HCT116 (cell line): ENCODE data around the gene CUBN. TPM values are rescaled to one million over a fixed set of nuclear protein-coding genes. Genes with fewer than 3 reads are reported as not detected.

Experiments used
- ATAC-seq: fragments of 200-7000 bp; cut with Tn5 transposase; 2 replicates; pipeline ENCODE4 v1.9.1; 2020; ENCODE audit warnings: mild to moderate bottlenecking, moderate library complexity
- BruUV-seq: library from RNA; stranded (reverse); fragments of 400-500 nt; replicated peaks from 2 replicates; lab custom pipeline; 2021; lab: Mats Ljungman, UMichigan
- CTCF ChIA-PET: fragments of 300-600 bp; sonication (Branson Sonifier 250); formaldehyde crosslinking; loops from one replicate; lab custom pipeline; 2021; ENCODE audit warnings: antibody characterized with exemption; lab: Charles Lee
- POLR2A ChIA-PET: fragments of 300-600, 350-600 bp; sonication (Branson Sonifier 250); formaldehyde crosslinking; loops from one replicate; lab custom pipeline; 2021; ENCODE audit warnings: antibody characterized with exemption; lab: Charles Lee
- RAD21 ChIA-PET, 2 experiments: fragments of 300-600 bp; sonication (Branson Sonifier 250); formaldehyde crosslinking; loops; one replicate each; lab custom pipeline; 2023; ENCODE audit warnings: low total read pairs in 2 of 2; ENCODE audit not compliant: uncharacterized antibody in 2 of 2, unreplicated experiment in 2 of 2, low non-redundant PET in 1 of 2; lab: Charles Lee
- DNase-seq: peaks from one replicate; pipeline ENCODE4 v3.0.0-alpha.2; 2010; ENCODE audit warnings: low read depth, low spot score
- H2AFZ ChIP-seq: fragments of 200-600 bp; shearing (Covaris generic), sonication (generic); 2 replicates; pipeline ENCODE4 v1.6.1; 2017; ENCODE audit warnings: low read depth, mixed run types, mixed read lengths, antibody characterized with exemption, low read length; ENCODE audit not compliant: poor library complexity, severe bottlenecking
- H3K27ac ChIP-seq: 2 replicates; pipeline ENCODE4 v1.5.1; 2012; ENCODE audit warnings: low read depth, low read length
- H3K27me3 ChIP-seq: fragments of 200-600 bp; sonication (generic); 2 replicates; pipeline ENCODE4 v1.6.1; 2016; ENCODE audit warnings: mixed run types, low read length, mixed read lengths; ENCODE audit not compliant: insufficient read depth
- H3K36me3 ChIP-seq, 2 experiments: fragments of 200-500 bp in 1 of 2; fragments of 200-600 bp in 1 of 2; sonication (Bioruptor generic) in 1 of 2; sonication (generic) in 1 of 2; 2 replicates each; pipeline versions ENCODE4 v1.5.1 to v1.6.1; 2014 to 2016; ENCODE audit warnings: low read length in 2 of 2, inconsistent platforms in 1 of 2, mixed read lengths in 1 of 2, mixed run types in 1 of 2; ENCODE audit not compliant: insufficient read depth in 2 of 2, control insufficient read depth in 1 of 2
- H3K4me1 ChIP-seq, 2 experiments: fragments of 200-600 bp in 1 of 2; sonication (generic) in 1 of 2; 2 replicates each; pipeline versions ENCODE4 v1.5.1 to v1.6.1; 2012 to 2017; ENCODE audit warnings: low read length in 2 of 2, inconsistent platforms in 1 of 2, mild to moderate bottlenecking in 1 of 2, mixed read lengths in 1 of 2, mixed run types in 1 of 2, moderate library complexity in 1 of 2; ENCODE audit not compliant: insufficient read depth in 2 of 2, control insufficient read depth in 1 of 2
- H3K4me2 ChIP-seq: fragments of 200-600 bp; sonication (generic); 2 replicates; pipeline ENCODE4 v1.6.1; 2017; ENCODE audit warnings: mixed run types, low read length, mixed read lengths
- H3K4me3 ChIP-seq, 2 experiments: fragments of 200-600 bp in 1 of 2; sonication (generic) in 1 of 2; replicated peaks in 1 of 2; 2 replicates each; pipeline ENCODE4 v1.5.1; 2011 to 2016; ENCODE audit warnings: low read length in 2 of 2, control low read depth in 1 of 2, low read depth in 1 of 2, mild to moderate bottlenecking in 1 of 2, mixed read lengths in 1 of 2, mixed run types in 1 of 2
- H3K79me2 ChIP-seq: fragments of 200-600 bp; sonication (generic); 2 replicates; pipeline ENCODE4 v1.6.1; 2017; ENCODE audit warnings: mild to moderate bottlenecking, mixed run types, low read length, moderate library complexity, mixed read lengths; ENCODE audit not compliant: insufficient read depth
- H3K9ac ChIP-seq: fragments of 200-600 bp; sonication (generic); 2 replicates; pipeline ENCODE4 v1.6.1; 2016; ENCODE audit warnings: low read length, mixed read lengths
- H3K9me2 ChIP-seq: fragments of 200-600 bp; sonication (generic), shearing (Covaris generic); 2 replicates; pipeline ENCODE4 v1.6.1; 2017; ENCODE audit warnings: mixed run types, mild to moderate bottlenecking, moderate library complexity; ENCODE audit not compliant: insufficient read depth
- H3K9me3 ChIP-seq, 2 experiments: fragments of 200-500 bp in 1 of 2; fragments of 200-600 bp in 1 of 2; sonication (Bioruptor generic) in 1 of 2; sonication (generic) in 1 of 2; 2 replicates each; pipeline ENCODE4 v1.6.1; 2014 to 2017; ENCODE audit warnings: low read length in 2 of 2, mixed read lengths in 2 of 2, inconsistent platforms in 1 of 2, low read depth in 1 of 2, mild to moderate bottlenecking in 1 of 2, mixed run types in 1 of 2, moderate library complexity in 1 of 2; ENCODE audit not compliant: control insufficient read depth in 1 of 2, insufficient read depth in 1 of 2
- H4K20me1 ChIP-seq: fragments of 200-600 bp; sonication (generic), shearing (Covaris generic); 2 replicates; pipeline ENCODE4 v1.6.1; 2017; ENCODE audit warnings: mixed run types, mild to moderate bottlenecking, moderate library complexity; ENCODE audit not compliant: insufficient read depth
- EGR1 ChIP-seq: IDR thresholded peaks from 2 replicates; pipeline ENCODE4 v1.6.1; 2012; ENCODE audit warnings: low read depth
- EZH2 ChIP-seq: fragments of 200-600 bp; sonication (generic); IDR thresholded peaks from 2 replicates; pipeline ENCODE4 v1.6.1; 2017; ENCODE audit warnings: antibody characterized with exemption, mixed run types
- FOSL1 ChIP-seq: IDR thresholded peaks from 2 replicates; pipeline ENCODE4 v1.6.1; 2012; ENCODE audit warnings: low read depth
- POLR2AphosphoS5 ChIP-seq: IDR thresholded peaks from 2 replicates; pipeline ENCODE4 v1.6.1; 2011; ENCODE audit warnings: mild to moderate bottlenecking, low read depth, low read length, moderate library complexity
- REST ChIP-seq: IDR thresholded peaks from 2 replicates; pipeline ENCODE4 v1.6.1; 2012; ENCODE audit warnings: low read depth
- SIN3A ChIP-seq: IDR thresholded peaks from 2 replicates; pipeline ENCODE4 v1.6.1; 2012; ENCODE audit warnings: low read depth
- SRF ChIP-seq: IDR thresholded peaks from 2 replicates; pipeline ENCODE4 v1.6.1; 2012; ENCODE audit warnings: low read depth
- intact Hi-C: fragments of 100-400 bp; cut with micrococcal nuclease; formaldehyde crosslinking; loops from 2 replicates; pipeline ENCODE4 v1.10.0; 2022
- total RNA-seq: library from RNA; stranded (reverse); gene quantifications from one replicate; pipeline ENCODE4 v1.2.1, GENCODE V29; 2021; ENCODE audit not compliant: unreplicated experiment
- TF ChIP-seq, protein P1 (sequence below): IDR thresholded peaks from 2 replicates; pipeline ENCODE4 v1.6.1; 2011; ENCODE audit warnings: mild to moderate bottlenecking, low read length, moderate library complexity; ENCODE audit not compliant: insufficient replicate concordance; ENCODE audit errors: extremely low read depth

The CUBN gene
- total RNA-seq, 1 experiment from 2014 or later: 1.2 TPM

GRCh38 chr10:16988900-16989299, 140.7 kb downstream of the CUBN start (continued):
- TF ChIP-seq, protein P1, sequence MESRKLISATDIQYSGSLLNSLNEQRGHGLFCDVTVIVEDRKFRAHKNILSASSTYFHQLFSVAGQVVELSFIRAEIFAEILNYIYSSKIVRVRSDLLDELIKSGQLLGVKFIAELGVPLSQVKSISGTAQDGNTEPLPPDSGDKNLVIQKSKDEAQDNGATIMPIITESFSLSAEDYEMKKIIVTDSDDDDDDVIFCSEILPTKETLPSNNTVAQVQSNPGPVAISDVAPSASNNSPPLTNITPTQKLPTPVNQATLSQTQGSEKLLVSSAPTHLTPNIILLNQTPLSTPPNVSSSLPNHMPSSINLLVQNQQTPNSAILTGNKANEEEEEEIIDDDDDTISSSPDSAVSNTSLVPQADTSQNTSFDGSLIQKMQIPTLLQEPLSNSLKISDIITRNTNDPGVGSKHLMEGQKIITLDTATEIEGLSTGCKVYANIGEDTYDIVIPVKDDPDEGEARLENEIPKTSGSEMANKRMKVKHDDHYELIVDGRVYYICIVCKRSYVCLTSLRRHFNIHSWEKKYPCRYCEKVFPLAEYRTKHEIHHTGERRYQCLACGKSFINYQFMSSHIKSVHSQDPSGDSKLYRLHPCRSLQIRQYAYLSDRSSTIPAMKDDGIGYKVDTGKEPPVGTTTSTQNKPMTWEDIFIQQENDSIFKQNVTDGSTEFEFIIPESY: no peak
- no peak for TF ChIP-seq EZH2
- TF ChIP-seq SIN3A: no peak
- TF ChIP-seq POLR2AphosphoS5: no peak
- TF ChIP-seq REST: no peak
- no peak for TF ChIP-seq SRF
- no peak for TF ChIP-seq FOSL1

GRCh38 chr10:16987976-16988610, 141.5 kb downstream of the CUBN start:
- no peak for TF ChIP-seq EGR1
- no peak for TF ChIP-seq POLR2AphosphoS5
- Histone ChIP-seq H3K79me2 (no peaks in the 10 kb centered on the region), H3K9ac (no peak overlapping the region), H3K27ac (no peak overlapping the region), H3K9me2 (no peaks in the 10 kb centered on the region), H3K9me3 (no peaks in the 10 kb centered on the region), H3K4me3 (no peak overlapping the region), H3K4me1 (no peaks in the 10 kb centered on the region), H3K4me2 (no peak overlapping the region), H4K20me1 (no peaks in the 10 kb centered on the region), H3K27me3 (no peaks in the 10 kb centered on the region), H2AFZ (no peak overlapping the region), H3K36me3 (no peaks in the 10 kb centered on the region)
- RAD21 ChIA-PET: no interaction called here
- CTCF ChIA-PET: no interaction called here
- BruUV-seq: no TSS peak
- POLR2A ChIA-PET: no interaction called here
- intact Hi-C loops: no loop called here
- DNase-seq (no peak), ATAC-seq (no peak)
